Activated T-cell treated with anti-CD3 and anti-CD28 coated beads, Interleukin-2, amount 50 U/mL, for 24 hours (primary cell): Measurements from ENCODE around the gene ANKRD42.

Source experiments
- DNase-seq: peaks from one replicate; pipeline ENCODE4 v3.0.0-alpha.2; 2020
- H3K27ac Mint-ChIP-seq: 2 replicates; pipeline ENCODE4 v1.8.0; 2020; ENCODE audit warnings: mild to moderate bottlenecking, mixed read lengths
- H3K27me3 Mint-ChIP-seq: 2 replicates; pipeline ENCODE4 v1.8.0; 2020; ENCODE audit warnings: mixed read lengths
- H3K36me3 Mint-ChIP-seq: 2 replicates; pipeline ENCODE4 v1.8.0; 2020; ENCODE audit warnings: low read depth, mixed read lengths
- H3K4me1 Mint-ChIP-seq: 2 replicates; pipeline ENCODE4 v1.8.0; 2020; ENCODE audit warnings: low read depth, mixed read lengths
- H3K4me3 Mint-ChIP-seq: 2 replicates; pipeline ENCODE4 v1.8.0; 2020; ENCODE audit warnings: mild to moderate bottlenecking, moderate library complexity, mixed read lengths
- H3K9me3 Mint-ChIP-seq: 2 replicates; pipeline ENCODE4 v1.8.0; 2020; ENCODE audit warnings: mixed read lengths

ANKRD42 gene

DNA sequence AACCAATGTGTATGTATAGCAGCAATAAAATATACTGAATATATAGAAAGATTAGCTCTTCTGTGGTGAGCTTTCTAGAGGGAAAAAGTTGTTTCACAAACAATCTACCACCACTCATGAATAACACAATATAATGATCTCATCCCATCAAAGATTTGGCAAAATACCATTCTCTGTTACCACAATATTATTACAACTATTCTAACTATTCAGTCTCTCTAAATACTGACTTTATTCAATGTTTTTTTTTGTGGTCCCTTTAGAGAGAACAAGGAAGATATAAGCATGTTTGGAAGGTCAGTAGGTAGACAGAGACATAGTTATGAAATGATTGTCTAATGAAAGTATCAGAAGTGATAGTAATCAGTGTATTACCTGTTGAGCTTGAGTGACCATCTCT is 84.8 kb downstream of the ANKRD42 start:
- no peak overlapping the region for H3K4me3 Mint-ChIP-seq
- H3K27me3 Mint-ChIP-seq: no peaks in the 10 kb centered on the region
- peaks cover 71% of the 10 kb centered on the region for H3K36me3 Mint-ChIP-seq
- no peak for DNase-seq
- H3K9me3 Mint-ChIP-seq: no peaks in the 10 kb centered on the region
- no peak overlapping the region for H3K27ac Mint-ChIP-seq
- H3K4me1 Mint-ChIP-seq: peaks cover 24% of the 10 kb centered on the region

DNA sequence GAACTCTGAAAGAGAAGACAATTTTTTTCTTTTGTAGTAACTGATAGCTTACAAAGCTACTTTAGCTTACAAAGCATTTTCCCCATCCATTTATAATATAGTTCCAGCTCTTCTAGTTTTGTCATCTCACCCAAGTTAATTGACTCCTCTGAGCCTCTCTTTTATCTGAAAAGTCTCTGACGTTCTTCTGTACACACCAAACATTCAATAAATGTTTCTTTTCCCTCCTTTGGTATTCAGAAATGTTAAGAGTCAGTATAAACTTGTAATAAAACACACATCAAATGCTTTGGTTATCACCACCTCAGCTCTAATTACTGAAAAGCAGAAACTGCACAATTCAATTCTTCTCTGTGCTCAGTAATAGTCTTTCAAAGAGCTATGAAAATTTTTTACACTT is 86.7 kb downstream of the ANKRD42 start:
- no peak for DNase-seq
- Mint-ChIP-seq H3K36me3 (peaks cover 71% of the 10 kb centered on the region), H3K27me3 (no peaks in the 10 kb centered on the region), H3K27ac (no peak overlapping the region), H3K4me3 (no peak overlapping the region), H3K9me3 (no peaks in the 10 kb centered on the region), H3K4me1 (peaks cover 41% of the 10 kb centered on the region)

DNA sequence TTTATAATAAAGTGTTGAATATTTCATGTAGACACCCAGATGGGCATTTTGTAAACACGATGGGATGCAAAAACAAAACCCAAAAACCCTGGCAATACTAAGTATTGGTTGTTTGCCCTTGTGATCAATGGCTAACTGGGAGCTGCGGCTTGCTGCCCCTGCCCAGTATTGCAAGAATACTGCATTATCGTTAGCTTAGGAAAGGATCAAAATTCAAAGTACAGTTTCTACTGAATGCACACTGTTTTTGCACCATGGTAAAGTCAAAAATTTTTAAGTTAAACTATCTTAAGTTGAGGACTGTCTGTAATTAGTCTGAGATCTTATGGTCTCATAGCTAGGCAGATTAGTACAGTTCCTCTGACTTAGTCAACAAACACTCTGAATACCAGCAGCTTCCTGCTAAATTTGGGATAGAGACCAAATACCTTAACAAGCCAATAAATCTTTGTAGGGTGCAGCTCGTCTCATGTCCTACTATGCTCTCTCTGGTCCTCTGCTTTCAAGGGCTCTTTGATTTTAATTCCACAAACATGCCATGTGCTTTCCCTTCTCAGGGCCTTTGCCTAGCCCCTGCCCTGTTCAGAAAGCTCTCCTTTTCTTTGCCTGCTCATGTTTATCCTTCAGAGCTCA is 88.7 kb downstream of the ANKRD42 start:
- Mint-ChIP-seq H3K9me3 (peaks cover 4% of the 10 kb centered on the region), H3K4me3 (no peak overlapping the region), H3K36me3 (peaks cover 60% of the 10 kb centered on the region), H3K27me3 (no peaks in the 10 kb centered on the region), H3K4me1 (peaks cover 49% of the 10 kb centered on the region), H3K27ac (no peak overlapping the region)
- no peak for DNase-seq

DNA sequence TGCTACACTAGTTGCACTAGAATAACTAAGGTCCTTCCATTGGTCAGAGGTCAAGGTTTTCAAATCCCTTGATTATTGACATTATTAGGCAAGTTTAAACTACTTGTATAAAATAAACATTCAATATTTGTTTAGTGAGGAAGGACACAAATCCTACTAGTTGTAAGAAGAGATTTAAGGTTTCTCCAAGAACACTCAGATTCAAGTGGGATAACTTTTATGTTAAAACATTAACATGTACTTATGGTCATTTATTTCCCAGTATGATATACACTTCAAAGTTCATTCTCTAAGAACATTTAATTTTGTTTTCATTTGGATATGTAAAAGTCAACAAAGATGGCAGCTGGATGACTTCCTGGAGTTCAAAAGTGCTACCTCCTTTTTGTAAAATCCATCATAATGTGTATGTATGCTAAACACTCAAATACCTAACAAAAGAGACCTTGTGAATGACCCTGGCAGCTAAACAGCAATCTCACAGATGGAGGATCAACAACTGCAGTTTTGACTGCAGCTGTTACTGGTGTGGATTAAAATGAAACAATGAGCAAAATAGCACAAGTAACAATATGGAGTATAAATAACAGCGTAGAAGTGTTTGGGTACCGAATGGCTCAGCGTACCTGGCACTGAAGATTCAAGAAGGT is 91.1 kb downstream of the ANKRD42 start:
- H3K36me3 Mint-ChIP-seq: peaks cover 40% of the 10 kb centered on the region
- no peak for DNase-seq
- peaks cover 50% of the 10 kb centered on the region for H3K4me1 Mint-ChIP-seq
- H3K4me3 Mint-ChIP-seq: peak overlapping the region; percentile 95
- no peaks in the 10 kb centered on the region for H3K27me3 Mint-ChIP-seq
- peak overlapping the region; percentile 100 for H3K27ac Mint-ChIP-seq
- H3K9me3 Mint-ChIP-seq: peaks cover 5% of the 10 kb centered on the region

DNA sequence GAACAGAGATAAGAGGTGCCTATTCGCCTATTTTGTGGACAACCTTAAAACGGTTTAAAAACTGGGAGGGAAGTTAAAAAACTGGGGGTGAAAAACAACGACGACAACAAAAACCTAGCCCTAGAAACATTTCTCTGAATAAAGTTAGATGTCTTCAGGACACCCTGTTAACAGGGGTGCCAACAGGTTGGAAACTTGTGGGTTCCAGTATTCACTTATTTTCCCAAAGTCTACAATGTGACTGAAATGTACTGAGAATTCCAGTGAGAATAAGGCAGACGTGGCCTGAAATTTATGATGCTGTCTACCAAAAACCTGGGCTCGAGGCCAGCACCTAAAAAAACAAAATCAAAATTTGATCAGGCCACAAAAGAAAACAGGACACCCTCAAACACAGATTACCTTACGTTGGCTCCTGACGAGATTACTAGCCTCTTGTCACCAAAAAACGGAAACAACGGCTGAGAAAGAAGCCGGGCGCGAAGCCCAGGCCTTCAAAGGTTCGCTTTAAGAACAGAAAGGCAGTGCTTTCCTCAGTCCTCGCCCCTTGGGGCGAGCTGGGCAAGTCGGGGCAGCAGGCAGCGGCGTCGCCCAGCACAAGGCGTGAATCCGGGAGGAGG is 91.7 kb downstream of the ANKRD42 start:
- DNase-seq: no peak
- Mint-ChIP-seq H3K4me1 (peaks cover 50% of the 10 kb centered on the region), H3K36me3 (peaks cover 34% of the 10 kb centered on the region), H3K9me3 (peaks cover 5% of the 10 kb centered on the region), H3K4me3 (peak overlapping the region; percentile 95), H3K27ac (peak overlapping the region; percentile 100), H3K27me3 (no peaks in the 10 kb centered on the region)

DNA sequence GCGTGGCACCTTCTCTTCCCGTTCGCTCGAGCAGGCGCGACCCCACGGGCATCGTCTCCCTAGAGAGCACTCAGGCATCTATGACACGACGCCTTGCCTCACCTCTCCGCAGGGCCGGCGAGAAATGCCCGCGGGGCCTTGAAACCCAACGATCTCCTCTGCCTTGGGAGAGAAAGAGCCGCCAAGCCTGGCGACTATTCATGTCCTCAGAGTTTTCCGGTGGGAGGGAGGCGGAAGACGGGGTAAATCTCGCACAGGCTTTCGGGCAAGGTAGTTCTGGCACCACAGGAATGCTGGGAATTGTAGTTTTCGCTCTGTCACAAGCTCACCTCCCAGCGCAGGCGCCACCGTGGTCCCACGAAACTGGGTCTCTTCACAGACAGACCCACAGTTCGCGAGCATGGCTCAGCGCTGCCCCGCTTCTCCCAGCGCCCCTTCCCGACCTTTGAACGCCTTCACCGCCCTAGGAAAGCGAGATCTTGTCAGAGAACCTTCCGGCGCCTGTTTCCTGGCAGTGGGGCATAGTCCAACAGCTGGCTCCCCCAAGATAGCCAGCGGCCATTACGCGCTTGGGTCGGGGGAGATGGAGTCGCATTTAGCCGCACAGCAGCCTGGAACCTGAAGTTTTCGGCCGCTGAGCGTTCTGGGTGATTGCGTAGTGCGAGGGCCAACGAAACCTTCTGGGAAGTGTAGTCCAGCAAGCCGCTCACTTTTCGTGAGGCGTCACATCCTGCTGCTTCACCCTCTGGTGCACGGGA is 92.4 kb downstream of the ANKRD42 start, which contains the start of gene CCDC90B:
TSS of gene CCDC90B (minus strand) at position 597 of the 758 bp plus-strand sequence. CDS start at position 202, 395 bp downstream.
- peaks cover 44% of the 10 kb centered on the region for H3K4me1 Mint-ChIP-seq
- H3K4me3 Mint-ChIP-seq: peak within 1 kb of the TSS; percentile 95
- H3K27me3 Mint-ChIP-seq: no peaks in the 10 kb centered on the region
- H3K9me3 Mint-ChIP-seq: peaks cover 5% of the 10 kb centered on the region
- peaks cover 30% of the 10 kb centered on the region for H3K36me3 Mint-ChIP-seq
- peak within 1 kb of the TSS; percentile 100 for H3K27ac Mint-ChIP-seq
- peak; percentile 95 for DNase-seq

DNA sequence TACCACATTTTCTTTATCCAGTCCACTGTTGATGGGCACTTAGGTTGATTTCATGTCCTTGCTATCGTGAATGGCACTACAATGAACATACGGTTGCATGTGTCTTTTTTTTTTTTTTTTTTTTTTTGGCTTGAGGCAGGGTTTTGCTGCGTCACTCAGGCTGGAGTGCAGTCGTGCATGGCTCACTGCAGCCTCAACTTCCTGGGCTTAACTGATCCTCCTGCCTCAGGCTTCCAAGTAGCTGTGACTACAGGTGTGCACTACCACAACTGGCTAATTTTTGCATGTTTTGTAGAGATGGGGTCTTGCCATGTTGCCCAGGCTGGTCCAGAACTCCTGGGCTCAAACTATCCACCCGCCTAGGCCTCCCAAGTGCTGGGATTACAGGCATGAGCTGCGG is 94.1 kb downstream of the ANKRD42 start:
- DNase-seq: no peak
- H3K9me3 Mint-ChIP-seq: peaks cover 5% of the 10 kb centered on the region
- peaks cover 36% of the 10 kb centered on the region for H3K4me1 Mint-ChIP-seq
- peaks cover 24% of the 10 kb centered on the region for H3K36me3 Mint-ChIP-seq
- no peak overlapping the region for H3K27ac Mint-ChIP-seq
- no peak overlapping the region for H3K4me3 Mint-ChIP-seq
- H3K27me3 Mint-ChIP-seq: no peaks in the 10 kb centered on the region

DNA sequence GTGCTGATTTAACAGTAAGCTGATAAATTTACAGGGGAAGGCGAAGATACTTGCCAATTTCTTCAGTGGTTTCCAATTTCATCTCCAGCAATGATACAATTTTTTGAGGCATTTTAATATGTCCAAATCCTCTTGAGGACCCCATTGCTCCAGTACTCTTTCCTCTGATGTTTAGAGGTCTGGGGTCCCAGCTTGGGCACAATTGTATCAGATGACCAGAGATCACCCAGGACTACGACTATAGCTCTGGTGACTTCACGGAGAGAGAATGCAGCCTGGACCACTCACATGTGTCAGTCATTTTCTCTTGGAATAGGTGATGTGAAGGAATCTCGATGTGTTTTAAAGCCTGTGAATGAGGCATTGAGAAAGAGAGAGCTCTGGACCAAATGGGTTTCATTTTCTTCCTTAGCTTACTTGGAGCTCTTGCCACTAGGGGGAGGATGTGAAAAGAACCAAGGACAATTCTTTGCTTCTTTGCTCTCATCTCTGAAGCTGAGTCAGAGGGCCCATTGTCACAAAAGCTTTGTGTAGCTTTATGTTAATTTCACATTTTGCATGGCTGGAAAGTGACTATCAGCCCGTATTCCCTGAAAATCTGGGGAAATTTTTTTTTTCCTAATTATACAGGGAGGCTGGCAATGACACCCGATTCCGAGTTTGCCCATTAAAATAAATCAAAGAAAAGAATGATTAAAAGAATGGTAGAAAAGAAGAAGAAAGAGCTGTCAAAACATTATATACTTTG is 99.4 kb downstream of the ANKRD42 start:
- no peaks in the 10 kb centered on the region for H3K9me3 Mint-ChIP-seq
- H3K36me3 Mint-ChIP-seq: no peaks in the 10 kb centered on the region
- no peak for DNase-seq
- H3K4me1 Mint-ChIP-seq: peaks cover 13% of the 10 kb centered on the region
- peaks cover 4% of the 10 kb centered on the region for H3K27me3 Mint-ChIP-seq
- H3K4me3 Mint-ChIP-seq: peak overlapping the region; percentile 60
- peak overlapping the region; percentile 39 for H3K27ac Mint-ChIP-seq

DNA sequence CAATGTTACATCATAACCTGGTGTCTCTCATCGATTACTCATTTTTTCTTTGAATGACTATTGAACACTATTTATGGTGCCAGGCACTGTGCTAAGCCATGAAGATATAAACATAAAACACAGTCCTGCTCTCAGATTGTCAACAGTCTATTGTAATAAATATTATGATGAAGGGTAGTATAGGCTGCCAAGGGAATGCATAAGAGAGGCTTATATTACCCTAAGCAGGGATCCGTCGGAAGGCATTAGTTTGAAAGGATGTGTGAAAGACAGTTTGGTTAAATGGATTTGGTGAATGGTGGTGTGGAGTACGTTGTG is 99.9 kb downstream of the ANKRD42 start:
- no peak overlapping the region for H3K4me3 Mint-ChIP-seq
- H3K27me3 Mint-ChIP-seq: peaks cover 4% of the 10 kb centered on the region
- H3K27ac Mint-ChIP-seq: no peak overlapping the region
- H3K36me3 Mint-ChIP-seq: no peaks in the 10 kb centered on the region
- DNase-seq: no peak
- no peaks in the 10 kb centered on the region for H3K9me3 Mint-ChIP-seq
- peaks cover 13% of the 10 kb centered on the region for H3K4me1 Mint-ChIP-seq

DNA sequence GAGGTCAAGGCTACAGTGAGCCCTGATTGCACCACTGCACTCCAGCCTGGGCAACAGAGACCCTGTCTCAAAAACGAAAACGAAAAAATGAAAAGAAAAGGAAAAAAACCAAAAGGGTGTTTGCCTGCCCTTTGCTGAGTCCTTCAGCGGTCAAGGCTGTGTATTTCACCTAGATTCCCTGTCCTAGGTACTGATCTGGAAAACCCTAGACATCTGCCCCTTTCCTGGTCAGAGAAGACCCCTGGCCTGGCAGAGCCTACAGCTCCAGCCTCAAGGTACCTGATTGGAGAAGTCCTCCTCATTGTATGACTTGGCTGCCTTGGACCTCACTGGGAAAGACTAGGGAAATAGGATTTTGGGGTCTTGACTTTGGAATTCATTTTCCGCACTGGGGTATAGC is 100.7 kb downstream of the ANKRD42 start:
- H3K9me3 Mint-ChIP-seq: no peaks in the 10 kb centered on the region
- no peak for DNase-seq
- H3K4me1 Mint-ChIP-seq: peaks cover 13% of the 10 kb centered on the region
- H3K4me3 Mint-ChIP-seq: no peak overlapping the region
- H3K27ac Mint-ChIP-seq: no peak overlapping the region
- peaks cover 4% of the 10 kb centered on the region for H3K27me3 Mint-ChIP-seq
- H3K36me3 Mint-ChIP-seq: no peaks in the 10 kb centered on the region
